Measurements from ENCODE around the gene LBX2. TPM values are rescaled to one million over a fixed set of nuclear protein-coding genes. Genes with fewer than 3 reads are reported as not detected.
A peak's percentile ranks its signal among the peaks of the same experiment; 100 is the strongest.

LBX2 gene
- total RNA-seq, 4 donors from 2014 or later = 0.50 to 2.6 (median 1.9) TPM; not detected in 1

DNA sequence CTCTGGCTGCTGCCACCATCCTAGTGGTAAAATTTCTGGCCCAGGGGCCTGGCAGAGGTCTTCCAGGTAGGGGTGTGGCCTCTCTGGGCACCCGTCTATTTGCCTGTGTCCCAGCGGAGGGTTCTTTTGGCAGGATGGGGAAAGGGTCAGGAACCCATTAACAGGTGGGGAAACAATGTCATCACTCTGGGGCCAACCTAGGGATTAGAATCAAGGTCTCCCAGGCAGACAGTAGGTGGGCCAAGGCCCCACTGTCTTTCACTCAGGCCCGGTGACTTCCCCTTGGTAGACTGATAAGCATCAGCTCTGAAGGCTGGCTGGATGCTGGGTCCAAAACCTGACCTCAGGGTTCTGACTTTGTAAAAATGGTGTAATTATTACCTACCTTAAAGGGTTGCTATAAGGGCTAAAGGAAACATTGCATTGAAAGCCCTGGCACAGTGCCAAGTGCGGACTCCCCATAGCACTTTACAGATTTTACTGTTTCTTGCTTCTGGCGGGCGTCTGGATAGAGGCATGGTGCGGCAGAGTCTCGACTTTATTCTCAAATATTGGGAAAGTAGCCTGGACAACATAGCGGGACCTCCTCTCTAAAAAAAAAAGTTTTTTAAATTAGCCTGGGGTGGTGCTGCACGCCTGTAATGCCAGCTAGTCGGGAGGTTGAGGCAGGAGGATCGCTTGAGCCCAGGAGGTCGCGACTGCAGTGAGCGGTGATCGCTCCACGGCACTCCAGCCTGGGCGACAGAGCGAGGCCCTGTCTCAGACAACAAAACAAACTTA lies 2.2 kb downstream of the LBX2 start:
- Histone ChIP-seq H3K4me1 (peaks cover 21 to 26% of the 10 kb centered on the region in 2 donors), H3K4me3 (replicated peaks in 1 of 3) (peak overlapping the region in 1 of 3 donors; percentile 19), H3K9me3 (no peaks in the 10 kb centered on the region), H3K27me3 (peaks cover 1% of the 10 kb centered on the region), H3K27ac (no peak overlapping the region), H3K36me3 (peaks cover 1 to 15% of the 10 kb centered on the region in 2 donors)
- intact Hi-C loops (cut with DNase I) = no loop called here
- DNase-seq = no peak
- WGBS, 2 donors = 52 to 58% methylated on average over 19 of the region's 19 CpGs
- no peak for TF ChIP-seq POLR2A (IDR thresholded peaks at IDR 0.05)
- TF ChIP-seq, protein P1, sequence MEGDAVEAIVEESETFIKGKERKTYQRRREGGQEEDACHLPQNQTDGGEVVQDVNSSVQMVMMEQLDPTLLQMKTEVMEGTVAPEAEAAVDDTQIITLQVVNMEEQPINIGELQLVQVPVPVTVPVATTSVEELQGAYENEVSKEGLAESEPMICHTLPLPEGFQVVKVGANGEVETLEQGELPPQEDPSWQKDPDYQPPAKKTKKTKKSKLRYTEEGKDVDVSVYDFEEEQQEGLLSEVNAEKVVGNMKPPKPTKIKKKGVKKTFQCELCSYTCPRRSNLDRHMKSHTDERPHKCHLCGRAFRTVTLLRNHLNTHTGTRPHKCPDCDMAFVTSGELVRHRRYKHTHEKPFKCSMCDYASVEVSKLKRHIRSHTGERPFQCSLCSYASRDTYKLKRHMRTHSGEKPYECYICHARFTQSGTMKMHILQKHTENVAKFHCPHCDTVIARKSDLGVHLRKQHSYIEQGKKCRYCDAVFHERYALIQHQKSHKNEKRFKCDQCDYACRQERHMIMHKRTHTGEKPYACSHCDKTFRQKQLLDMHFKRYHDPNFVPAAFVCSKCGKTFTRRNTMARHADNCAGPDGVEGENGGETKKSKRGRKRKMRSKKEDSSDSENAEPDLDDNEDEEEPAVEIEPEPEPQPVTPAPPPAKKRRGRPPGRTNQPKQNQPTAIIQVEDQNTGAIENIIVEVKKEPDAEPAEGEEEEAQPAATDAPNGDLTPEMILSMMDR (IDR thresholded peaks at IDR 0.05) = no peak

DNA sequence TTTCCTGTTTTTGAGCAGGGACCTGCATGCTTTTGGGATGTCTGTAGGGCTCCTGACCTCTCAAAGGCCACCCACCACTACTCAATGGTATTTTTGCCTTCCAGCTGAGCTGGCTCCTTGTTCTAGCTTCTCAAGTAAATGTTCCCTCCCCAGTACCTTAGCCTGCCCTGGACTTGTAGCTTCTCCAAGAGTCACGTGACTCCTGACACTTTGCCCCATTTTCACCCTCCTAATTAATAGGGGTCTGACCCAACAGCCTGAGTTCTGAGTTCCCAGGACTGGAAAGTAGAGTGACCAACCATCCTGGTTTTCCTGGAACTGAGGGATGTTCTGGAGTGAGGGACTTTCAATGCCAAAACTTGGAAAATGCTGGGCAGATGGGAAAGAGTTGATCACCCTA lies 4.0 kb downstream of the LBX2 start:
- Histone ChIP-seq H3K9me3 (no peaks in the 10 kb centered on the region), H3K27ac (no peak overlapping the region), H3K4me1 (peaks cover 21 to 26% of the 10 kb centered on the region in 2 donors), H3K27me3 (no peaks in the 10 kb centered on the region), H3K36me3 (peaks cover 19 to 33% of the 10 kb centered on the region in 2 donors), H3K4me3 (replicated peaks in 1 of 3) (no peak overlapping the region)
- DNase-seq = no peak
- WGBS, 2 donors = 76 to 93% methylated on average over 1 of the region's 1 CpG
- intact Hi-C loops (cut with DNase I) = no loop called here
- TF ChIP-seq POLR2A (IDR thresholded peaks at IDR 0.05) = no peak
- TF ChIP-seq, protein P1 (IDR thresholded peaks at IDR 0.05) = no peak

DNA sequence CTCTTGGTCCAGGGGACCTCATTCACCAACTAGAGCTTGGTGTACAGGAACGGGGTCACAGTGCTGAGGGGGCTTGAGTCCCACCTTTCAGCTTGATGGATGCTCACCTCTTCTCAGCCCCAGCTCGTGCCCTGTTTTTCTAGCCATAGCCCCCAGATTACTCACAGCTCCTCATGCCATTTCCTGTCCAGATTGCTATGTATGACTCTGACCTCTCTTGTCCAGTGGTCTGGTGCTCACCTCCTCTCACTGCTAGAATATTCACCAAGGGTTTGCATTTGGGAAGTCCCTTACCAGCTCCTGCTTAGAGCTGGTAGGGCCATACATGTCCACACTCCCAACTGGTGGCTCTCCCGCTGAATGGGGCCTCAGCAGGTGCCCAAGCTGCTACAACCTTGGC lies 5.9 kb downstream of the LBX2 start:
- Histone ChIP-seq H3K4me3 (replicated peaks in 1 of 3) (no peak overlapping the region), H3K27ac (no peak overlapping the region), H3K27me3 (no peaks in the 10 kb centered on the region), H3K4me1 (peaks cover 12 to 14% of the 10 kb centered on the region in 2 donors), H3K9me3 (no peaks in the 10 kb centered on the region), H3K36me3 (peaks cover 25 to 40% of the 10 kb centered on the region in 2 donors)
- WGBS, 2 donors = 92 to 95% methylated on average over 3 of the region's 3 CpGs
- TF ChIP-seq, protein P1 (IDR thresholded peaks at IDR 0.05) = no peak
- no peak for TF ChIP-seq POLR2A (IDR thresholded peaks at IDR 0.05)
- no peak for DNase-seq
- intact Hi-C loops (cut with DNase I) = no loop called here

DNA sequence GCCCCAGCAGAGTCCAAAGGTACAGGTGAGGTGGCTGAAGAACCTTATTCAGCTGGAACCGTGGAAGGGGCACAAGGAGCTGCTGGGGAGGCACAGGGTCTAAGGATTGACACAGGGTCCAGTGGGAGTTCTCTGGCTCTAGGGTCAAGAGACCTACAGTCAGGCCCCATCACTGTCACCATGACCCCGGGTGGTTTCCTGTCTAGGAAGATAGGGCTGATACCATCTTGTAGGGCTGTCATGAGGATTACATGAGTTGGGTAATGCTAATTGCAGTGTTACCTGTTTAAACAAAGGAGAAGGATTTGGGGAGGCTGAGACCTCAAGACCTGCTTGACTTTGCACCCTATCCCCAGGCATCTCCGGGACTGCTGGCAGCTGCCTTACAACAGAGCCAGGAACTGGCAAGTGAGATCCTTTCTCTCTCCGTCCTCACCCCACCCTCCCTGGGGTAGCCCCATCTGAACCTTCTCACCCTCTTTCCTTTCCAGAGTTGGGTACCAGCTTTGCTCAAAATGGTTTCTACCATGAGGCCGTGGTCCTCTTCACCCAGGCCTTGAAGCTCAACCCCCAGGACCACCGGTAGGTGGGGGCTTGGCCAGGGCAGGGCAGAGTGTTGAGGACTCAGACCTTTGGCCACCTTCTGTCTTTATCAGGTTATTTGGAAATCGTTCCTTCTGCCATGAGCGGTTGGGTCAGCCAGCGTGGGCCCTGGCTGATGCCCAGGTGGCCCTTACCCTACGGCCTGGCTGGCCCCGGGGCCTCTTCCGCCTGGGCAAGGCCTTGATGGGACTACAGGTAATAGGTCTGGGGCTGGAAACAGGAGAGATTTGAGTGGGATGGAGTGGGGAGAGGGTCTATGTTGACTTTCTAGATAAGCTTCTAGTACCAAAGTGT lies 7.5 kb downstream of the LBX2 start:
- Histone ChIP-seq H3K9me3 (no peaks in the 10 kb centered on the region), H3K27me3 (no peaks in the 10 kb centered on the region), H3K36me3 (peaks cover 29 to 40% of the 10 kb centered on the region in 2 donors), H3K27ac (no peak overlapping the region), H3K4me3 (replicated peaks in 1 of 3) (no peak overlapping the region), H3K4me1 (no peaks in the 10 kb centered on the region)
- WGBS, 2 donors = 95 to 99% methylated on average over 12 of the region's 12 CpGs
- intact Hi-C loops (cut with DNase I) = no loop called here
- DNase-seq = no peak
- no peak for TF ChIP-seq POLR2A (IDR thresholded peaks at IDR 0.05)
- TF ChIP-seq, protein P1 (IDR thresholded peaks at IDR 0.05) = no peak

Measured in thyroid gland (tissue), 4 donors.